Adrenal gland (tissue), 12 donors: Measurements from ENCODE around the gene KIF6. TPM values are rescaled to one million over a fixed set of nuclear protein-coding genes. Genes with fewer than 3 reads are reported as not detected.
A peak's percentile ranks its signal among the peaks of the same experiment; 100 is the strongest.

ENCODE experiments used
- DNase-seq, 7 donors: peaks; one replicate each; pipeline ENCODE4 v3.0.0-alpha.2; 2019 to 2020
- H3K27ac ChIP-seq, 5 donors: fragments of 200-600 bp; sonication (generic) in 4 of 5; 1 replicate in 3 of 5; 2 replicates in 2 of 5; pipeline versions ENCODE4 v1.5.1 to v1.8.0; 2016 to 2020; ENCODE audit warnings: mild to moderate bottlenecking in 1 of 5
- H3K27me3 ChIP-seq: fragments of 200-600 bp; 2 replicates; pipeline ENCODE4 v1.8.0; 2021
- H3K36me3 ChIP-seq, 2 donors: fragments of 200-600 bp; replicated peaks in 1 of 2; 1 replicate in 1 of 2; 2 replicates in 1 of 2; pipeline versions ENCODE4 v1.5.1 to v1.8.0; 2018 to 2022
- H3K4me1 ChIP-seq, 2 donors: fragments of 200-600 bp; replicated peaks in 1 of 2; 1 replicate in 1 of 2; 2 replicates in 1 of 2; pipeline versions ENCODE4 v1.5.1 to v1.8.0; 2018 to 2021
- H3K4me3 ChIP-seq, 4 donors: fragments of 200-600 bp; sonication (generic) in 3 of 4; one replicate each; pipeline ENCODE4 v1.5.1; 2016 to 2018
- H3K9me3 ChIP-seq, 3 donors: fragments of 200-600 bp; sonication (generic) in 1 of 3; replicated peaks in 1 of 3; 1 replicate in 2 of 3; 2 replicates in 1 of 3; pipeline versions ENCODE4 v1.5.1 to v1.8.0; 2016 to 2021
- CTCF ChIP-seq, 6 experiments: fragments of 450-650 bp in 4 of 6; fragments of 200-600 bp in 2 of 6; sonication (generic) in 1 of 6; IDR thresholded peaks; 1 replicate in 5 of 6; 2 replicates in 1 of 6; pipeline versions ENCODE4 v1.5.1 to v1.8.0; 2016 to 2021; ENCODE audit warnings: antibody characterized with exemption in 6 of 6, mild to moderate bottlenecking in 2 of 6, moderate library complexity in 1 of 6
- POLR2A ChIP-seq, 2 donors: fragments of 450-650 bp; IDR thresholded peaks; one replicate each; pipeline ENCODE4 v1.6.1; 2017; ENCODE audit warnings: antibody characterized with exemption in 2 of 2, mild to moderate bottlenecking in 2 of 2, moderate library complexity in 1 of 2
- WGBS, 4 donors: extraction: QIAGEN DNeasy Blood & Tissue Kit in 2 of 4; methylation state at CpG; one replicate each; pipeline versions ENCODE4 v1.1.5 to v1.1.7; 2013 to 2017; 5-methylcytosine and 5-hydroxymethylcytosine counted together
- intact Hi-C, 2 donors: fragments of 100-400 bp; cut with DNase I; formaldehyde crosslinking; loops; one replicate each; pipeline versions ENCODE4 v1.14.1 to v1.15.0; 2022 to 2023
- polyA plus RNA-seq, 3 donors: library from polyadenylated mRNA; stranded (reverse); fragments of 200-250 nt in 2 of 3; fragments of 350-450 nt in 1 of 3; fragmentation: Illumina TruSeq in 1 of 3; extraction: RNeasy Lipid Tissue Mini Kit (QIAGEN cat#74804) in 1 of 3; gene quantifications; one replicate each; pipeline ENCODE4 v1.2.3, GENCODE V29; 2013 to 2014
- total RNA-seq, 9 donors: library from RNA; depleted of rRNA in 4 of 9; stranded (reverse); fragments of >200 nt in 4 of 9; fragments of 120-200 nt in 1 of 9; fragmentation: NEBNext Ultra II Directional in 1 of 9; extraction: Animal tissue kit (Norgen Biotek cat#: 25700) in 1 of 9; gene quantifications; one replicate each; pipeline versions ENCODE4 v1.1.0 to v1.2.4, GENCODE V29; 2013 to 2023
- donor health status: healthy with polysubstance abuse.
- donor health status: Bipolar disorder and iron deficiency.
- donor health status: DM: yes; HTN: yes; CAD: no.
- donor health status: DM: no; HTN: no; CAD: no.
- donor health status: DM: no; HTN: no; CAD: no.
- donor health status: DM: yes; HTN: yes; CAD: no.

Gene KIF6
- total and polyA plus RNA-seq, 12 donors = 0.52 to 4.2 (median 0.73) TPM

GRCh38 chr6:39302669-39303424 is 422.4 kb downstream of the KIF6 start:
- Histone ChIP-seq H3K4me3 (no peak overlapping the region), H3K27me3 (no peaks in the 10 kb centered on the region), H3K27ac (no peak overlapping the region), H3K36me3 (no peaks in the 10 kb centered on the region), H3K9me3 (no peaks in the 10 kb centered on the region), H3K4me1 (peaks cover 0 to 3% of the 10 kb centered on the region in 2 donors)
- WGBS, 4 donors = 4 to 8% (median 5%) methylated on average over 5 to 11 of the region's 11 CpGs
- intact Hi-C loops = loop anchor here (10.0 kb wide), 2 partner anchors 328 to 428 kb away; no protein-coding TSS in a partner anchor
- DNase-seq = peak; percentile 76 to 93 (median 86)
- TF ChIP-seq CTCF (IDR thresholded peaks at IDR 0.05) (peak; percentile 77 to 96 (median 92)), POLR2A (IDR thresholded peaks at IDR 0.05) (no peak)

- H3K36me3 ChIP-seq = no peaks in the 10 kb centered on the region
- H3K4me3 ChIP-seq = no peak overlapping the region
- no peak for TF ChIP-seq POLR2A (IDR thresholded peaks at IDR 0.05)
- no peak for TF ChIP-seq CTCF (IDR thresholded peaks at IDR 0.05)
- H3K9me3 ChIP-seq = no peaks in the 10 kb centered on the region
- no peaks in the 10 kb centered on the region for H3K27me3 ChIP-seq
- H3K27ac ChIP-seq = no peak overlapping the region
- peaks cover 0 to 10% of the 10 kb centered on the region in 2 donors for H3K4me1 ChIP-seq
- DNase-seq = no peak
- intact Hi-C loops = loop anchor here (10.0 kb wide), 2 partner anchors 327 to 427 kb away; no protein-coding TSS in a partner anchor
- WGBS, 4 donors = 60 to 94% (median 88%) methylated on average over 2 of the region's 2 CpGs
Observed at GRCh38 chr6:39302011-39302410, 423.2 kb downstream of the KIF6 start.

GRCh38 chr6:39301606-39302005 is 423.6 kb downstream of the KIF6 start:
- WGBS, 4 donors = 73 to 81% (median 79%) methylated on average over 5 to 7 of the region's 7 CpGs
- no peaks in the 10 kb centered on the region for H3K9me3 ChIP-seq
- TF ChIP-seq CTCF (IDR thresholded peaks at IDR 0.05) (peak in 1 of 6 experiments; percentile 2), POLR2A (IDR thresholded peaks at IDR 0.05) (no peak)
- H3K27me3 ChIP-seq = no peaks in the 10 kb centered on the region
- H3K36me3 ChIP-seq = no peaks in the 10 kb centered on the region
- no peak overlapping the region for H3K4me3 ChIP-seq
- no peak overlapping the region for H3K27ac ChIP-seq
- peaks cover 0 to 14% of the 10 kb centered on the region in 2 donors for H3K4me1 ChIP-seq
- DNase-seq = peak in 1 of 7 donors; percentile 21
- intact Hi-C loops = loop anchor here (10.0 kb wide), 2 partner anchors 327 to 427 kb away; no protein-coding TSS in a partner anchor

DNA sequence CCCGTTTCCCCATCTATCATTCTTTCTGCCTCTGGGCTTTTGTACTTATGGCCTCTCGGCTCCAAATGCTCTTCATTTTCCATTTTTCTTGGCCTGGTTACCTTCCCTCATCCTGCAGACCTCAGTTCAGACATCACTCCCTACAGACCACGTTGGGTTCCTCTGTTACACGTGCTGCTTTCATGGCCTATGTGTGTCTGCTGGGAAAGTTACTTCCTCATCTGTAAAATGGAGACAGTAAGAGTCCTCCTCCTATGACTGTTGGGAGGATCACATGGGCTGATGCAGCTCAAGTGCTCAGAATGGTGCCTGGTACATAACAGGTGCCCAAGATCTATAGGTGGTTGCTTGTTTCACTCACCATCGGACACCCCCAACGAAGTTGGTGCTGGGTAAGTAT is 424.5 kb downstream of the KIF6 start:
- Histone ChIP-seq H3K4me1 (peaks cover 0 to 18% of the 10 kb centered on the region in 2 donors), H3K27me3 (no peaks in the 10 kb centered on the region), H3K36me3 (no peaks in the 10 kb centered on the region), H3K9me3 (no peaks in the 10 kb centered on the region), H3K27ac (no peak overlapping the region), H3K4me3 (no peak overlapping the region)
- DNase-seq = no peak
- intact Hi-C loops = loop anchor here (10.0 kb wide), 2 partner anchors 326 to 426 kb away; no protein-coding TSS in a partner anchor
- WGBS, 4 donors = 79 to 83% (median 81%) methylated on average over 6 of the region's 6 CpGs
- TF ChIP-seq CTCF (IDR thresholded peaks at IDR 0.05) = no peak
- TF ChIP-seq POLR2A (IDR thresholded peaks at IDR 0.05) = no peak
